ENCODE data around the gene BDNF. TPM values are rescaled to one million over a fixed set of nuclear protein-coding genes. Genes with fewer than 3 reads are reported as not detected.

BDNF gene
- total RNA-seq, 1 experiment from 2014 or later: 12.5 TPM

DNA sequence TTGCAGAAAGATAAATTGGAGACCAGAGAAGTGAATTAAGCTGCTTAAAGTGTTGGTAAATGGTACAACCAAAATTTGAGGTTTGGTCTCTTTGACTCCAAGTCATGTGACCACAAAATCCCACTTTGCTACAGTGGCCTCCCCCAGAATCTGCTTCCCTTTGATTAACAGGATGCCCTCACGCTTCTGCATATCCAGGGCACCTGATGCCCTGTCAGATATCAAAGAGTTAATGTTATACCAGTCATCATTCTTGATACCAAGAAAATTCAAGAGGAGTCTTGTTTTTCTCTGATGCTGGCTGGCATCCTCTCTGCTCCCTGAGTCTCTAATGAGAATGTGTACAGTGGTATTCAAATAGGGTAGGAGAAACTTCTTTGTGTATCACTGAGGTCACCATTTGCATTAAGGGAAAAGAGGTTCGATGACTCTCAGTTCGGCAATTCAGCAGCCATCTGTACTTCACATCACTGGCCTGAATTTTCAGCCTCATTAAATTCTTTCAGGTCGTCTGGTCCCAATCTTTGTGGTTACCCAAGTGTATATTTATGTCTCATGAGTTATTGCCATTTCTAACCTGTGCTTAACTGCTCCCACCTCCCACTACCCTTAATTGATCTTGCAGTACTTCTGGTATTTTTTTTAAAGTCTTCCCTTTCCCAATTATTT, 73.9 kb downstream of the BDNF start:
- no peak for DNase-seq (ENCODE audit: low read depth)

- DNase-seq (ENCODE audit: low read depth): no peak
Measured at GRCh38 chr11:27625347-27625912, 74.8 kb downstream of the BDNF start.

DNA sequence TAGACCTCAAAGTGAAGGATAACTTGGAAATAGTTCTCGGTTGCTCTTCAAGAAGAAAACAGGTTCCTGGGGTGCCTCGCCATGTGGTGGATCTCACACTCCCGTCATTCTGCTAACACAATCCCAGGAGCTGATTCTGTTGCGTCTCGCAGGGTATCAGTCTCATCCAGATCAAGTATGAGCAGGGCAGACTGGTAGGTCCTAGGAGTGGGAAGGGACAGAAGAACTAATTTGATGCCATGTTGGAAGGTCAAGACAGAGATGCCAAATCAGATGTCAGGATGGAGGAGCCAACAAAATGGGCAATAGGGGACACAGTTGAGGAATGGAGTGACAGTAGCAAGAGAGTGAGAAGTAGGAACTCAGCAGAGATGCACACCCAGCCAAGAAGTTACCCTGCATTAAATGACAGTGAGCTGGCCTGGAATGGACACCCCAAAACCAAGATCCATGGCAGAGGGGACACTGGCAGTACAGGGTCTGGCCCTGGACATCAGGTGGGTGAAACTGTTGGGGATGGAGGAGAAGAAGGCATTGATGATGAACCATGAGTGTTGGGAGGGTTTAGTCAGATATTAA, 76.2 kb downstream of the BDNF start:
- no peak for DNase-seq (ENCODE audit: low read depth)

GRCh38 chr11:27622541-27623300, 77.5 kb downstream of the BDNF start:
- no peak for DNase-seq (ENCODE audit: low read depth)

- DNase-seq (ENCODE audit: low read depth): no peak
Measured at GRCh38 chr11:27621405-27622161, 78.7 kb downstream of the BDNF start.

DNA sequence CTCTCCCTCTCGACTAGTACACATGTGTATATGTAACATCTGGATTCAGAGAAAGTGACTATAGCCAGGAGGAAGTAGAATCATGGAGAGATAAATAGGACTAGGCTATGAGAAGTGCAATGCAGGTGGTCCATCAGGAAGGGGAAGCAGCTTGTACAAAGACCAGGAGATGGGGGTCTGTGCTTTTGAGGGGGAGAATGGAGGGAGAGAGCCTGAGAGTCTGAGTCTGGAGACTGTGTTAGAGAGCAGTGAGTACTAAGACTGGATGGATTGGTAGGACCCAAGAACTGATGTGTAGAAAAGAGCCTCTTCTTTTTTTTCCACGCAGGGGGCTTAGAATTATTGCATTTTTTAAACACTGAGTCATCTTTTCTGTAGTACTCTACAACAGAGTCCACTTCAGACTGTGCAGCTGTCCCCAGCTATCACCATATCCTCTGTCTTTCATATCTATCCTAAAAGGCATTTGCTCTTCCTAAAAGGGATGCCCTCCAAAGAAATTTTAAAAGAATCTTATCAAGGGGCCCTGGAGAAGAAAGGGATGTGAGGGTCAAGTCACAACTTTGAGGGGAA, 80.4 kb downstream of the BDNF start:
- no peak for DNase-seq (ENCODE audit: low read depth)

- DNase-seq (ENCODE audit: low read depth): no peak
Measured at GRCh38 chr11:27619039-27619574, 81.1 kb downstream of the BDNF start.

GRCh38 chr11:27618281-27618915, 81.9 kb downstream of the BDNF start:
- DNase-seq (ENCODE audit: low read depth): no peak

DNA sequence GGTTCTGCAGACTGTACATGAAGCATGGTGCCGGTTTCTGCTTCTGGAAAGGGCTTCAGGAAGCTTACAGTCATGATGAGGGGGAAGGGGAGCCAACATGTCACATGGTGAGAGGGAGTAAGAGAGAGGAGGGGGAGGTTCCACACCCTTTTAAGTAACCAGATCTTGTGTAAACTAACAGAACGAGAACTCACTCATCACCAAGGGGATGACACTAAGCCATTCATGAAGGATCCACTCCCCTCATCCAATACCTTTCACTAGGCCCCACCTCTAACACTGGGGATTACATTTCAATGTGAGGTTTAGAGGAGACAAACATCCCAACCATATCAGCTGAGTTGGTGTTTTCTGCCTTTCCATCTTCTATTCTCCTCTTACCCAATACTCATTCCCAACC, 83.5 kb downstream of the BDNF start:
- no peak for DNase-seq (ENCODE audit: low read depth)

DNA sequence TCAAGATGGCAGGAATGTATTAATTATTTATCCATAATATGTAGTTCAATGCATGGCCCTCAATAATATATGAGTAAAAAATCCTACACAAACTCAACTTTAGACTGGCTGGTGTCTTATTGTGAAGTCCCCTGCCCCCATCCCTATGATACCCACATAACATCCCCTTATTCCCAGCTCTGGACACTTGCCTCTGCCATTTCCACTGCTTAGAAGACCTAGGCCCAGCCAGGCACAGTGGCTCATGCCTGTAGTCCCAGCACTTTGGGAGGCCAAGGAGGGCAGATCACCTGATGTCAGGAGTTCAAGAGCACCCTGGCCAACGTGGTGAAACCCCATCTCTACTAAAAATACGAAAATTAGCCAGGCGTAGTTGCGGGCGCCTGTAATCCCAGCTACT, 84.4 kb downstream of the BDNF start:
- DNase-seq (ENCODE audit: low read depth): no peak

- DNase-seq (ENCODE audit: low read depth): no peak
Measured at GRCh38 chr11:27614092-27614491, 86.2 kb downstream of the BDNF start.

DNA sequence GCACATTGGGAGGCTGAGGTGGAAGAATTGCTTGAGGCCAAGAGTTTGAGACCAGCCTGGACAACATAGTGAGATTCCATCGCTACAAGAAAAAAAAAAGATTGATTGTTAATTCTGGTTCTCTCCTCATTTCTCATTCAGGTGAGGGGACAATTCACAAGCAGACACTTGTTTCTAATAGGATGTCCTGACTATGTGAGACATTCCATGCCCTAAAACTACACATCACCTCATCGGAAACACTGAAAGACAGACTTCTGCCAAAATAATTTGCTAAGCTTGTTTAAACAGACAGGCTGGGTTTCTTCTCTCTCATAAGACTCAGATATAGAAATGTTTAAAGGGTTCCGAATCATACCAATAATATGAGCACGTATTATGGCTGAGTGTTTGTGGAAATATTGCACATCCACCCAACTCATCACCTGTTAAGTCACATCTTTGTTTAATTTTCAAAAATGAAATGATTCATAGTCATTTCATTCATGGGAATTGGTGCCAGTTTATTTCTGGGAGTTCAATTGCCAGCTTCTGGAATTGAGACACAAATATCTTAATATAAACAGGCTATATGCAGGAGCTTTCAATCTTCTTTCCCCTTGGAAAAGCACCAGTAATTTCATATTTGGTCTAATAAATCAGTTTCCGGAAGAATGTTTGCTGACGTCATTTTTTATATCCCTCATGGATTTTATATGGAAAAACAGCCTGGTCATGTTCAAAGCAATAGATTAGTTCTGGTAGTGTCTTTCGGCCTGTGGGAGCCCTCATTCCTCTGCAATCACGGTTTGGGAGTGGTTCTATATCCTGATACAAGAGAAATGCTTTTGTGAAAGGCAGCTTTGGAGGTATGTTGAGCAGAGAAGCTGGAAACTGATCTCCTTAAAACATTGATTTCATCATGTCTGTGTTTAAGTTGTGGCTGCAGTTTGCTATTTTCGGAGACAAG, 87.0 kb downstream of the BDNF start:
- DNase-seq (ENCODE audit: low read depth): no peak

GRCh38 chr11:27611947-27612455, 88.3 kb downstream of the BDNF start:
- DNase-seq (ENCODE audit: low read depth): no peak

DNA sequence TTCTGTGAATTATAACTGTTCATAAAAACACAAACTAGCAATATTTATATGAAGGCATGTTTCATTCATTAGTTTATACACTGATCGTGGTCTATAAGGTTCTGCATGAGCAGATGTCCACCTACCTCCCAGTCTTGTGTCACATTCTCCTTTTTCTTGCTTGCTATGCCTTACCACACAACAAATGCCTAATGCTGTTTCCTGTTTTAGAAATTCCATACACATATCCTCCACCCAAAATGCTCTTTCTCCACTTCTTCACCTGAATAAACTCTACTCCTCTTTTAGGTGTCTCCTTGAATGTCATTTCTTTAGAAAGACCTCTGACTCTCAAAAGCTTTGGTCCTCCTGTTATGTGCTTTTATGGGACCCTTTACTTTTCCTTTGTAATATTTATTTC, 88.9 kb downstream of the BDNF start:
- DNase-seq (ENCODE audit: low read depth): no peak

GRCh38 chr11:27610946-27611345, 89.3 kb downstream of the BDNF start:
- DNase-seq (ENCODE audit: low read depth): no peak

- no peak for DNase-seq (ENCODE audit: low read depth)
Measured at GRCh38 chr11:27610280-27610679, 90.0 kb downstream of the BDNF start.

DNA sequence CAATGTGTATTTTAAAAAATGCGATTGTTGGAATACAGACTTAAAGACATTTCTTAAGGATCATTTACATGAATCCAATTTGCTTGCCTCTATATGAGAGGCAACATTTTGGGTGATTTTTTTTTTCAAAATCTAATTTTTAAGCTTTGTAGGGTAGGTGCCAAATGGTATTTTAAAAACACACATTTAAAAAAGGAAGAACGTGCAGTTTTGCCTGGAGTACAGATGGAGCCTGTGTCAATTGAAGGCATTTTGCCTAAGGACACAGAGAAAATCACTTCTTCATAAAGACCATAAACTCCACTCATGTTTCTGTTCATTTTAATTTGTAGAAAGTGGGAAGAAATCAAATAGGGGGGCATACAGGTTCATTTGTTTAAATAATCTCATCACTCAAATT, 91.3 kb downstream of the BDNF start:
- DNase-seq (ENCODE audit: low read depth): no peak

DNA sequence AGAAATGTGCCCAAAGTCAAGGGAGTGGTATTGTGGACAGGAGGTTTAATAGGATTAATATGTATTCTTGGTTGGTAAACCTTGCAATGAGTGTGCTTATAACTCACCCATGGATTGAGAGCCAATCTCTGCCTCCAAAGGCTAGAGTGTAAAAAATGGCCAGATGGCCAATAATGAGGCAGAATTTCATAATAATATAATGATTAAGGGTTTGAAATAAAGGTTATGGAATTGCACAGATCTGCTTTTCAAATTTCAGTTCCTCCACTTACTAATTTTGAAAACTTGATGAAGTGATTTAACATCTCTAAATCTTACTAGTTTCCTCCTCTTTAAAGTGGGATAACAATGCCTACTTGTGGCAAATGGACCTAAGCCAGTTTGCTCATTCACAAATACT, 94.8 kb downstream of the BDNF start:
- no peak for DNase-seq (ENCODE audit: low read depth)

All from Daoy (cell line).